Measurements from ENCODE around the gene CS.
"Not testable (repeated sequence)": the region's sequence is repeated elsewhere in the genome, so short reads cannot be mapped to it uniquely, and the experiment has no call there.

The CS gene

DNA sequence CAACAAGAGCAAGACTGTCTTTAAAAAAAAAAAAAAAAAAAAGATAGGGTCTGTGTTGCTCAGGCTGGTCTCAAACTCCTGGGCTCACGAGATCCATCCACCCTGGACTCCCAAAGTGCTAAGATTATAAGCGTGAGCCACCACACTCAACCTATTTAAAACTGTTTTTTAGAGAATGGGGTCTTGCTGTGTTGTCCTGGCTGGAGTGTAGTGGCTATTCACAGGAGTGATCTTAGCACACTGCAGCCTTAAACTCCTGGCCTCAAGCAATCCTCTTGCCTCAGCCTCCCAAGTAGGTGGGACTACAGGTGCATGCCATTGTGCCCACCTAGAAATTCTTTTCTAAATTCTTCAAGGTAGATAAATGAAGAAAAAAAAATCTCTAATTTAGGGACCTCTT, 25.8 kb downstream of the CS start:
- DNase-seq = no peak

GRCh38 chr12:56272468-56272867, 27.7 kb downstream of the CS start:
- DNase-seq = not testable (repeated sequence)

- no peak for DNase-seq
These were observed 29.1 kb downstream of the CS start for GRCh38 chr12:56271031-56271430.

GRCh38 chr12:56267443-56268071, 32.6 kb downstream of the CS start:
- DNase-seq = no peak

- DNase-seq = peak; percentile 93
These were observed 33.3 kb downstream of the CS start, which contains the start of gene COQ10A for GRCh38 chr12:56266693-56267442. Gene COQ10A, plus strand, starts transcription at chr12:56266942. Its CDS starts 177 bp downstream, at chr12:56267119.

DNA sequence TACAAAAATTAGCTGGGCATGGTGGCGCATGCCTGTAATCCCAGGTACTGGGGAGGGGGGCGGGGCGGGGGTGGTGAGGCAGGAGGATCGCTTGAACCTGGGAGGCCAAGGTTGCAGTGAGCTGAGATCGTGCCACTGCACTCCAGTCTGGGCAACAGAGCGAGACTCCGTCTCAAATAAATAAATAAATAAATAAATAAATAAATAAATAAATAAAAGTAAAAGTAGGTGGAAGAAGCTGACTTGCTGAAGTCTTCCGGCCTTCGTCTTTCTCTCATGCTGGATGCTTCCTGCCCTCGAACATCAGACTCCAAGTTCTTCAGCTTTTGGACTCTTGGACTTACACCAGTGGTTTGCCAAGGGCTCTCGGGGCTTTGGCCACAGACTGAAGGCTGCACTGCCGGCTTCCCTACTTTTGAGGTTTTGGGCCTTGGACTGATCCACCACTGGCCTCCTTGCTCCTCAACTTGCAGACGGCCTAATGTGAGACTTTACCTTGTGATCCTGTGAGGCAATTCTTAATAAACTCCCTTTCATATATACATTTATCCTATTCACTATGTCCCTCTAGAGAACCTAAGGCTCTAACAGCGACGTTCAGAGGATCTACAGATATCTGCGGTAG, 34.0 kb downstream of the CS start:
- DNase-seq = not testable (repeated sequence)

GRCh38 chr12:56262955-56263354, 37.2 kb downstream of the CS start:
- not testable (repeated sequence) for DNase-seq

DNA sequence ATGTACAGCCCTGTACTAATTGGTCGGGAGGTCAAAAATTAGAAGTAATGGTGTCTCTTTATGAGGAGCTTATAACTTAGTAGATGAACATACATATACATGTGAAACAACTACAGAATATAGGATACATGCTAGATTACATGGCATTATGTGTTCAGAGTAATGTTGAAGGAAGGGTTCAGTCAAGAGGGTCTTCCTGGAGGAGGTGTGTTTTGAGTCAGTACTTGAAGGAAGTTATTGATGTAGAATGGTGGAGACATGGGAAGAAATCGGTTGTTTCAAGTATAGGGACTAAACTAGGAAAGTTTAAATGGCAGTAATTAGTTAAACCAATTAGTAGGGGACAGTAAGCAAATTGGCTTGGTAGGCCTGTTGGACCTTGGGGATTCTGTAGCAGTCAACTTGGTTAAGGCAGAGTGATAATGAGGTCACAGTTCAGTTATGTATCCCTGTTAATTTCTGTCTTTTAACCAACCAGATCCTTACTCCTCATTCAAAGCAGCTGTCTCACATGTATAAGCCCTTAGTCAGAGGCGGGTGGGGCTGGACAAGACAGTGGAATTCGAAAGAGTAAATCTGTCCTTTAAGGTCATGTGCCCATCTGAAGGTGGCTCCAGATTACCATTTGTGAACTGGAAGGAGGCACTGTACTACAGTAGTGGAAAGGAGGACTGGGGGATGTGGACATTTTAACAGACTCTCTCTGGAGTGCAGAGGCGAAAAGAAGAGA, 38.5 kb downstream of the CS start:
- no peak for DNase-seq

GRCh38 chr12:56260921-56261320, 39.2 kb downstream of the CS start:
- no peak for DNase-seq

- DNase-seq = no peak
These were observed 39.8 kb downstream of the CS start for GRCh38 chr12:56260380-56260779.

DNA sequence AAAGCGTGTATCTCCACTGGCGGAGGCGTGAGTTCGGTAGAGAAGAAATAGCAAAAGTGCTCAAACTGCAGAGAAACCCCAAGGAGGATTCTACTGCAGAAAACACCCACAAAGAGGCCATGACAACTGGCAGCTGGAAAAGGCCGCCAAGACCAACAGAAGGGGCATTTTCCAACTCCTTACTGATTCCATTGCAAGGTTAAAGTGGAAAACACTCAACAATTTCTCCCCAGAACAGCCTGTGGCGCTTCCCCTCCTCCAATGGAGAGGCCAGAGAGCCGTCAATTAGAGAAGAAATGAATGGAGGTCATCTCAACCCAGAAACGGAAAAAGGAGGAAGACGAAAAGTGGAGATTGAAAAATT, 41.3 kb downstream of the CS start:
- no peak for DNase-seq

DNA sequence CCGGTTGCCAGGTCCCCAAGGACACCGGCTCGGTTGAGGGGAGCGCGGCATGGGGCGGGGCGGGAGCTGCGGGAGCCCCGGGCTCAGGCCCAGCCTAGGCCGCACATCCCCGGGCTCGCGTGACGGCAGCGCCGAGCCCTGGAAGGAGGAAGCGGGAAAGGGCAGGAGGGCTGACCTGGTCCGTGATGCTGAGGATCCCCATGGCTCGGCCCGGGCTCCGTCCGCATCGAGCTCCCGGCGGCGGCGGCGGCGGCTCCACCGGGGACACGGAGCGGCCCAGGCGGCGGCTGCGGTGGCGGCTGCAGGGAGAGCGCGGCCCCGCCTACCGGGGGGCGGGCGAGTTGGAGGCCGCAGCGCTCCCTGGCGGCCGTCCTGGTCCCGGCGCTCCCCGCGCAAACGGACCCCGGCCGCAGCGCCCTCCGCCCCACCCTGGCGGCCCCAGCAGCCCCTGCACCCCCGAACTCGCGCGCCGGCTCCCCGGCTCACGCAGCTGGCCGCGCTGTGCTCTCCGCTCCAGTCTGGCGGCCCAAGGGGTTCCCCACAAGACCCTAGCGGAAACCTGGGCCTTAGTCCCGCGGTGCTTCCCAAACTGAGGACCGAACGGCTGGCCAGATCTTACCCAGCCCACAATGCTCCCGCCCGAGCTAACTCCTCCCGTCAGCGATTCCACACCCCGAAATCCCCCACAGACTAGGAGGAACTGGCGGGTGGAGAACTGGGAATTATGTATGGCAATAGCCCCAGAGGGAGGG, 41.9 kb downstream of the CS start, which contains the start of gene ANKRD52:
TSS of gene ANKRD52 (minus strand) at position 317 of the 752 bp plus-strand sequence. CDS start at position 202, 115 bp downstream.
- peak; percentile 92 for DNase-seq

DNA sequence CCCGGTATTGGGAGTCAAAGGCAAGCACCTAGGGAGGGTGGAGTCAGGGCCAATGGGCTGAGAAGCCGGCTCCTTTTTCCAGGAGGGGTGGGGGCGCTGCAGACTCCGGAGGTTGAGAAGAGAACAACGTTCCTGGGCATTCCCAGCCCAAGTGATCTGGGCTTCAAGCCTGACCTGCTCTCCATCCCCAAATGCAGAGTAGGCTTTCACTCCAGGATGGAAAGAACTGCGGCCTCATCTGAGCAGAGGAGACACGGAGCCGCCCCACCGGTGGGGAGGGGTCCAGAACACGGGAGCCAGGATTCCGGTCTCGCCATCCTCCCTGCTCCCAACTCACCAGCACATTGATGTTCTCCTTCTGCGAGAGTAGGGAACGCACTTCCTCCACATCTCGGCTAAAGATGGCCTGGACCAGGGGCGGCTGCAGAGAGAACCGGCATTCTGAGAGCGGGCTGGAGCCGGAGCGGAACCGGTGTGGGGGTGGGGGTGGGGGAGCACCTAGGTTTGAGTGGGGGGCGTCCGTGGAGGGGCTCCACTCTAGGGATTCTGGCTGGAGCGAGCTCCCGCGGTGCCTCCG, 42.6 kb downstream of the CS start:
- no peak for DNase-seq

GRCh38 chr12:56257071-56257470, 43.1 kb downstream of the CS start:
- no peak for DNase-seq

DNA sequence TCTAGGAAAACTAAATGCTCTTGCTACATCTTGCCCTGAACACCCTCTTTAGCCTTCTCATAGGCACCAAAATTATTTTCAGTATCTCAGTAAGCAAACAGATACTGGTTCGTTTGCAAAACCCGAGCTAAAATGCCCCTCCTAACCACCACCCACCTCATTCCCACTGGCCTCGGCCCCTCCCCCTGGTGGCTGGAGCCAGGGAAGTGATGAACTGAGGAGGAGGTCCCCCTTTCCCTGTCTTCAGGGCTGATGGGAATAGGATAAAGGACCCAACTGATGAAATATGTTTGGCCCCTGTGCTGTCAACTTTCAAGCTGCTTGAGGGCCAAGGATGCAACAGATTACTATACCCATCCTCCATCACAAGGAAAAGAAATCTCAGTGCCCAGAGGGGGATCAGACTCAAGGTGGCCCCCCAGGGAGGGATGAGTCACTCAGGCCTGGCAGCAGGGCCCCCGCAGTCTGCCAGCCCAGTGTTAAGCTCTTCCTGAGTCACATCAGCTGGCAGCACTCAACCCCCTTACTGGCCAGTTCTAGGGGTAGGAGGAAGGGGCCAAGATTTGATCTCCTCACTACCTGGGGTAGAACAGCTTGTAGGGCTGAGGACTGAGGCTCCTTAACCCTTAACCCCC, 43.7 kb downstream of the CS start:
- no peak for DNase-seq

DNA sequence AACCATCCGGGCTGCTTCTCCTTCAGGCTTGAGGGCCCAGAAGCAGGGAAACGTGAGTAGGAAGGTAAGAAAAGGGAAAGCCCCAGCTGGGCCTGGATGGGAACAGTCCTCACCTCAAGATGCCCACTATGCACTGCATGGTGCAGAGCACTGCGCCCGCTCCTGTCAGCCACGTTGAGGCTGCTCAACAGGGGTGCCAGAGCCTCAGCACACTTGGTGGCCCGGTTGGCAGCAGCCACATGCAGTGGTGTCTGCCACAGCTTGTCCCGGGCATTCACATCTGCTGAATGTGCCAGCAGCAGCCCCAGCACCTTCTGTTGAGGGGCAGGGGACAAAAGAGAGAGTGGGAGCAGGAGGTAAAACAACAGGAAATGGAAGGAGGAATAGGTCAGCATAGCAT, 44.5 kb downstream of the CS start:
- DNase-seq = no peak

DNA sequence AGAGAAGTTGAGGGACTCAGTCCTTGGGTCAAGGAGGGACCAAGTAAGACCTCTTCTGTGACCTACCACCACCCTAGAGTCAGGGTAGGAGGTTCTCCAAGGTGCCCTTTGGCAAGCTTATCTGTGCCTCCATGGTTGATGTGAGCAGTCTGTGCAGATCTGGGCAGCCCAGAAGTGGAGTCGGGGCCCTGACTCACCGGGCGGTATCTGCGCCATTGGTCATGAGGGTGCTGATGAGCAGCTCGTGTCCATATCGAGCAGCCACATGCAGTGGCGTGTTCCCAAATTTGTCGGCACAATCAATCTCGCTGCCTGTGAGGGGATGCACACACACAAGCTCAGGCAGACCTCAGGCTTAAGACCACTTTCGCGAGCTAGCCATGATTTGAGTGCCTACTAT, 47.0 kb downstream of the CS start:
- no peak for DNase-seq

DNA sequence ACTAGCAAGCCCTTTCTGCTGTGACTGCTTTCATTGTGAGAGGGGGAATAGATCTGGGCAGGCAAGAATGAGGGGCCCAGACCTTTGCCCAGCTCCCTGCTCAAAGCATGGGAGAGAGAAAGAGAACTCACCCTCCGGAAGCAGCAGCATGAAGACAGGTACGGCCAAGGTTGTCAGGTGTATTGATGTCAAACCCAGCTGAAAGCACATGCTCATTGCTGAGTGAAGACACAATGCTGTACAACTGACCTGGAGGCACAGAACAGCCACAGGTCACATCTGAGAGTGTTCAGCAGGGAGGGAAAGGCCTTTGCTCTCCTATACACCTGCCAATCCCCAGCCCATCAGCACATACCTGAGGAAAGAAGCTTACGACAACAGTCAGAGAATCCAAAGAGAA, 47.5 kb downstream of the CS start:
- DNase-seq = no peak

DNA sequence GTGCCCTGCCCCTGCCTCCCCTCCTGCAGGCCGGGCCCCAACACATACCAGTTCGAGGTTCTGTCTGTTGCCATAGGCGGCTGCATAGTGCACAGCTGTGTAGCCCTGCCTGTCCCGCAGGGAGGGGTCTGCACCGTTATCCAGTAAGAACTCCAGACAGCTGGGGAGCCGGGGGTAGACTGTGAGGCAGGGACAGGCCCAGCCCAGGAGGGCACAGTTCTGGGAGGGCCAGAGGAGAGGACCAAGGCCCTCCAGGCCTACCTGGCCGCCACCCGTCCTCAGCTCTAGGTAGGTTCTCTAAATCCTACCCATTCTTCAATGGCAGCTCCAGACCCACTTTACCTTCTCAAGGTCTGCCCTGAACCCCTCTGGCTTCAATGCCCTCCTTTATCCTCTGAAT, 51.4 kb downstream of the CS start:
- DNase-seq = no peak

DNA sequence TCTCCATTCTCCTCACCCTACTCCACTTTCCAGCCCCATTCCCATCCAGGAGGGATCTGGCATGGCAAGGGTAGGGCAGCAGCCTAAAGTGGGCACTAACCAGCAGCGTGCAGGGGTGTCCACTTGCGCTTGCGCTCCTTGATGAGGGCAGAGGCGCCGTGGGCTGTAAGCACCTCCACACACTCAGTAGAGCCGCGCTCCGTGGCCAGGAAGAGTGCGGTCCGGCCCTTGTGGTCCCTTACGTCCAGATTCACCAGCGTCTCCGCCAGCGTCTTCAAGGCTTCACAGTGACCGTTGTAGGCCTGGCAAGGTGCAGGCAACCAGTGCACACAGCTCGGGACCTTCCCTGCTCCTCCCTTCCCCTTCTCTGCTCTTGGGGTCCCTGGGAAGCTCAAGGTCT, 52.2 kb downstream of the CS start:
- DNase-seq = no peak

DNA sequence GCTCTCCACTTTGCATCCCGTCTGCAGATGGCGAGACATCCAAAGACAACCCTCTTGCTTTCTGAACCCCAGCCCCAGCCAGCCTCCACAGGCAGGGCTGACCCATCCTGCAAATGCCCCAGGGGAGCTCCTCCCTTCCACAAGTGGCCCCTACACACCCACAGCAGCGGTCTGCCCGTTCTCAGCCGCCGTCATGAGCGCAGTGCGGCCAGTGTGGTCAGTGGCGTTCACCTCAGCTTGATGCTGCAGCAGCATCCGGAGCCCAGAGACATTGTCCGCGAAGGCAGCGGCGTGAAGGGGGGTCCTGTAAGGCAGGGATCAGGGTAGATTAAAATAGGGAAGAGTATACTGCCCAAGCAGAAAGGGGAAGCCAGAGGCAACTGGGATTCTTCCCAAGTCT, 55.6 kb downstream of the CS start:
- no peak for DNase-seq

GRCh38 chr12:56243731-56244181, 56.4 kb downstream of the CS start:
- no peak for DNase-seq
